ENCODE measurements around the gene RSBN1L.

GRCh38 chr7:77747718-77748117, 51.5 kb downstream of the RSBN1L start:
- TF ChIP-seq CTCF (IDR thresholded peaks at IDR 0.05) = no peak
- no peak for TF ChIP-seq POLR2AphosphoS5 (IDR thresholded peaks at IDR 0.05; ENCODE audit: insufficient read depth in 1 of 2, low read depth in 1 of 2)

All from vagina (tissue), 2 donors.